Urinary bladder (tissue), 4 donors: Measurements from ENCODE around the gene SYDE2. TPM values are rescaled to one million over a fixed set of nuclear protein-coding genes. Genes with fewer than 3 reads are reported as not detected.
"Not testable (repeated sequence)": the region's sequence is repeated elsewhere in the genome, so short reads cannot be mapped to it uniquely, and the experiment has no call there.

Experiments used
- DNase-seq: peaks from one replicate; pipeline ENCODE4 v3.0.0-alpha.2; 2015; ENCODE audit errors: extremely low spot score
- H3K27ac ChIP-seq: one replicate; pipeline ENCODE4 v1.5.1; 2013; ENCODE audit warnings: low read depth, mild to moderate bottlenecking, moderate library complexity
- H3K36me3 ChIP-seq: one replicate; pipeline ENCODE4 v1.6.1; 2013; ENCODE audit warnings: mild to moderate bottlenecking, moderate library complexity; ENCODE audit not compliant: insufficient read depth
- H3K4me1 ChIP-seq: one replicate; pipeline ENCODE4 v1.6.1; 2013; ENCODE audit warnings: mild to moderate bottlenecking, moderate library complexity; ENCODE audit not compliant: insufficient read depth
- H3K4me3 ChIP-seq: one replicate; pipeline ENCODE4 v1.5.1; 2013; ENCODE audit warnings: low read depth, low read length
- WGBS: extraction: QIAGEN DNeasy Blood & Tissue Kit; methylation state at CpG from one replicate; pipeline ENCODE4 v1.1.7; 2013; 5-methylcytosine and 5-hydroxymethylcytosine counted together
- polyA plus RNA-seq: library from polyadenylated mRNA; stranded (reverse); fragments of 200-250 nt; gene quantifications from one replicate; pipeline ENCODE4 v1.2.3, GENCODE V29; 2013
- total RNA-seq: library from RNA; depleted of rRNA; stranded (reverse); fragments of >200 nt; gene quantifications from one replicate; pipeline ENCODE4 v1.2.3, GENCODE V29; 2014
- donor health status: healthy with polysubstance abuse.
- donor health status: healthy.

The SYDE2 gene
- total and polyA plus RNA-seq, 2 donors, result 6.7 to 54.0 TPM

DNA sequence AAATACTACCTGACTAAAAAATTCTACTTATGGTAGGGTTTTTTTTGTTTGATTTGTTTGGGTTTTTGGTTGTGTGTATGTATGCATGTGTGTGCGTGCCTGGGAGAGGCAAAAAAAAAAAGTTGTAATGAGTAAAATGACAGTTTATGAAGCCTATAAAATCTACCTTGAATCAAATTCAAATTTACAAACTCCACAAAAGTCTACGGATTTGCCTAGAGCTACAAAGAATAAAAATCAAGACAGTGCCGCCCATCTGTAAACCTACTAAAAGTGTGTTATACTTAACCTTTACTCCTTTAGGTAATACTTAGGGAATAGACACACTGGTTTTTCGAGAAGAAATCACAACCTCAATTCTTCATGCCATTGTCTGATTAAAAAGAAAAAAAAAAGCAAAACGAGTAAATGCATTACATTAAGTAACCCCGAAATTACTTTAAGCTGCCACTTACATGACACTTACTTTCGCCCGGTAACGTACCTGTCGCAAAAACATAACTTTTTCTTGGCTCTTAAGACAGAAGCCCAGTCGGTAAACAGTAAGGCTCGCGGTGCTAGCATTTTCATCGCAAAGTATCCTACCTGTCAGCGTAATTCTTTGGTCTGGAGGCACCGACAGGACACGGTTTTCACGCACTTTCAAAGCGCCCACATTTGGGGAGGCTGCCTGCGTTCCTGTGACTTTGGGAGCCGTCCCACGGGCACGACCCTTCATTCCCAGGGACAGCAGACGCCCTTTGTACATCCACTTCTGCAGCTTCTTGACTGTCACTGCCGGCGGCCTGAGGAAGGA is 951 bp downstream of the SYDE2 start:
- peak overlapping the region; percentile 61 for H3K4me3 ChIP-seq
- no peak for DNase-seq
- WGBS, result 7% methylated on average over 26 of the region's 26 CpGs
- peak overlapping the region; percentile 53 for H3K27ac ChIP-seq
- no peaks in the 10 kb centered on the region for H3K4me1 ChIP-seq
- no peaks in the 10 kb centered on the region for H3K36me3 ChIP-seq

DNA sequence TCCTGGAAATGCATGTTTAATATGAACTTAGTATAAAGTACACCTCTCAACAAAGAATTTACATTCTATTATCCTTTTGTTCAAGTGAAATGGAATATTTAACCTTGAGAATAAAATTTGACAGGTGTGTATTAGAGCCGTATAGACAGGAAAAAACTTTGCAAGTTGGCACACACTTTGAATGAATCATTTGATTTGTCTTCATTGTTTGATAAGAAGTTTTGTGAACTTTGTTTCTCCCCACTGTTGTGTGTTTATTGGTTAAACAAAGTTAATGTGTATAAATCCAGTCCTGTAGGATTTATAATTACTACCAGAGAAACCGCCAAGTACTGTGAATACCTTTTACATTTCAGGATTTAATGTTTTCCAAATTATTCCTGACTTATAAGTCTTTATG is 2.0 kb downstream of the SYDE2 start:
- Histone ChIP-seq H3K4me3 (no peak overlapping the region), H3K4me1 (no peaks in the 10 kb centered on the region), H3K36me3 (peaks cover 1% of the 10 kb centered on the region), H3K27ac (no peak overlapping the region)
- whole genome bisulfite sequencing, result 21% methylated on average over 2 of the region's 2 CpGs
- DNase-seq, result no peak

DNA sequence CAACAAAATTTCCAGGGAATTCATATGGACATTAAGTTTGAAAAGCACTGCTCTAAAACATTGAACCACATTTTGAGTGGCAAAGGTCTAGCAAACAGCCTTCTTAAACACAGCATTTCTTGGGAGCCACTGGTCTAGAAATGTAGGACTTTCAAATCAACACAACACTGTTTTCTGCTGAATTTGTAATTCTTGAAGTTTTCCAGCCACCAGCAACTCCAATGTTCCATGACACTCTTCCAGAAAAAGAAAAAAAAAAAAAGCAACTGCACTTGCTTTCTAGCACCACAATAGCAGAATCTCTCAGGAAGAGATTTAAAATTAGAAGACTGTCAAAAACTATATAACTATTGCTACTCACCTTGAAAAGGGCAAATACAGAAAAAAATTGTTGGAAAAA is 4.5 kb downstream of the SYDE2 start:
- DNase-seq, result no peak
- Histone ChIP-seq H3K36me3 (peaks cover 1% of the 10 kb centered on the region), H3K27ac (no peak overlapping the region), H3K4me1 (no peaks in the 10 kb centered on the region), H3K4me3 (no peak overlapping the region)

DNA sequence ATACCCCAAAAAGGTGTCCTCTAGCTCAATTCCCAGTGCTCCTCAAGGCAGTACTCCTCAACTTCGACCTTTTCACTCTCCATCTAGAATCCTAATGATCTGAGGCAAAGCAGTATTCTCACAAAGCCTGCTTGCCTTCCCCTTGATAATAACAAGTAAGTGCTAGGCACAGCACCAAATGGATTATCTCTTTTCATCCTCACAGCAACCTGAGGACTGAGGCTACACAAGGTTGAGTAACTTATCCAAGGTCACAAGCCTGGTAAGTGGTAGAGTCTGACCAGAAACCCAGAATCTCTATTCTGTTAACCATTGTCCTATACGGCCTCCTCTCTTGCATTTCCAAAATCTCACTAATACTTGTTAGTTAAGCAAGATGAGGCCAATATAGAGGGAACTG is 5.1 kb downstream of the SYDE2 start:
- peak overlapping the region; percentile 29 for H3K27ac ChIP-seq
- no peak overlapping the region for H3K4me3 ChIP-seq
- H3K36me3 ChIP-seq, result peaks cover 1% of the 10 kb centered on the region
- WGBS, result 41% methylated on average over 2 of the region's 2 CpGs
- H3K4me1 ChIP-seq, result no peaks in the 10 kb centered on the region
- no peak for DNase-seq

DNA sequence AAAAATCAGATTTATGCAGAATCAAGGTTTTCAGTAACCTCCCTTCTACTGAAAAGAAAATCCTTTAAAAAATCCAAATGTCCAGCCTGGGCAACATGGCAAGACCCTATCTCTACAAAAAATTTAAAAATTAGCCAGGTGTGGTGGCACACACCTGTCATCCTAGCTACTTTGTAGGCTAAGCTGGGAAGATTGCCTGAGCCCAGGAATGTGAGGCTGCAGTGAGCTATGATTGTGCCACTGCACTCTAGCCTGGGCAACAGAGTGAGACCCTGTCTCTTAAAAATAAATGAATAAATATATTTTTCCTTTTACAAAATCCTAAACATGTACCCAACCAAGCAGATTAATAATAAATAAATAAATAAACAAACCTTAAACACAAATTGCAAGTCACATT is 8.7 kb downstream of the SYDE2 start:
- H3K36me3 ChIP-seq, DNase-seq, H3K27ac ChIP-seq, H3K4me1 ChIP-seq, H3K4me3 ChIP-seq: not testable (repeated sequence)

DNA sequence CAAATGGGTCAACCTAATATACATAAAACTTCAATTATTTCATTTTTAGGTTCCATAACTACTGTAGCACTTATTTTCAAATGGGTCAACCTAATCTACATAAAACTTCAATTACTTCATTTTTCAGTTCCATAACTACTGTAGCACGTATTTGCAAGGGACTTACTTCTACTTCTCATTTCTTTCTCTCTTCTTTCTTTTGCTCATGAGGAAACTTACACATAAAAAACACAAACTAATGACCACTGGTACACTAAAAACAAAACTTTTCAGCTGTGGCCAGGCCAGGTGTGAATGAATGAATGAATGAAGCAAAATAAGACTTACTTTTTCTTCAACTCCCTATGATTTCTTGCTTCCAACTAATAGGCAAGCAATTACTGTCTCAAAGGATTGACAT is 11.7 kb downstream of the SYDE2 start:
- WGBS, result 60% methylated on average over 1 of the region's 1 CpG
- Histone ChIP-seq H3K27ac (no peak overlapping the region), H3K4me3 (no peak overlapping the region), H3K4me1 (no peaks in the 10 kb centered on the region), H3K36me3 (peaks cover 3% of the 10 kb centered on the region)
- DNase-seq, result no peak

DNA sequence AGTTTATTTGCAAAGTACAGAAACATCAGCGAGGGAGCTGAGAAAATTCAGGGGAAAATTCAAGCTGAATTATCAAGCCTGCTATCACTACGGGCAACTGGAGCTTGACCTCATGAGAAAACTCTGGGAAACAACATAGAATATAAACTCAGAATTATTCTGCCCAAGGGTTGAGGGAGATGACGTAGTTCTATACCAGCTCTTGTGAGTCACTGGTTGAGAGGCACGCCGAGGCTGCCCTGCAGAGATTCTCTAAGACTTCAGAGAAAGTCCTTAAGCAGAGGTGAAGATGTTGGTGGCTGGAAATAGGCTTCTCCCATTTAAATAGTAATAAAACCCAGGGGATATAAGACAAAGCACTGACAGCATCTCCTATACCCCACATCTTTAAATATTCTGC is 12.3 kb downstream of the SYDE2 start:
- peaks cover 3% of the 10 kb centered on the region for H3K36me3 ChIP-seq
- WGBS, result 68% methylated on average over 5 of the region's 5 CpGs
- DNase-seq, result no peak
- no peaks in the 10 kb centered on the region for H3K4me1 ChIP-seq
- no peak overlapping the region for H3K27ac ChIP-seq
- no peak overlapping the region for H3K4me3 ChIP-seq

DNA sequence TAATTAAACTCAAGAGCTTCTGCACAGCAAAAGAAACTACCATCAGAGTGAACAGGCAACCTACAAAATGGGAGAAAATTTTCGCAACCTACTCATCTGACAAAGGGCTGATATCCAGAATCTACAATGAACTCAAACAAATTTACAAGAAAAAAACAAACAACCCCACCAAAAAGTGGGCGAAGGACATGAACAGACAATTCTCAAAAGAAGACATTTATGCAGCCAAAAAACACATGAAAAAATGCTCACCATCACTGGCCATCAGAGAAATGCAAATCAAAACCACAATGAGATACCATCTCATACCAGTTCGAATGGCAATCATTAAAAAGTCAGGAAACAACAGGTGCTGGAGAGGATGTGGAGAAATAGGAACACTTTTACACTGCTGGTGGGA is 13.8 kb downstream of the SYDE2 start:
- H3K4me1 ChIP-seq, H3K27ac ChIP-seq, H3K4me3 ChIP-seq, DNase-seq, H3K36me3 ChIP-seq: not testable (repeated sequence)
- 91% methylated on average over 2 of the region's 3 CpGs for WGBS

DNA sequence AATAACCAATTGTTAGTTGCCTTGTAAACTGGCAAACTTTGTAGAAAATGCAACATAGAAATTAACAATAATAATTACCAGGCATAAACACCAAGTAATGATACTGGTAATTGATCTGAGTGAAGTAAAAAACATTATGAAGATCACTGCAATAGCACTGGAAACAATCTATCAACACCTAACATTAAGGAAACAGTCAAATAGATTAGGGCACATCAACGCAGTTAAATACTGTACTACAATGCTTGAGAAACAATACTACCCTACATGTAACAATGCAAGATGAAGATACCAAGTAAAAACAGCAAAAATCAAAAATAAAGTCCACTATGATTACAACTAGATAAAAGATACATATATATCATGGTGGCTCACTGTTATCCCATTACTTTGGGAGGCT is 16.6 kb downstream of the SYDE2 start:
- Histone ChIP-seq H3K27ac (no peak overlapping the region), H3K4me1 (no peaks in the 10 kb centered on the region), H3K36me3 (no peaks in the 10 kb centered on the region), H3K4me3 (no peak overlapping the region)
- WGBS, result 54% methylated on average over 1 of the region's 1 CpG
- DNase-seq, result no peak

DNA sequence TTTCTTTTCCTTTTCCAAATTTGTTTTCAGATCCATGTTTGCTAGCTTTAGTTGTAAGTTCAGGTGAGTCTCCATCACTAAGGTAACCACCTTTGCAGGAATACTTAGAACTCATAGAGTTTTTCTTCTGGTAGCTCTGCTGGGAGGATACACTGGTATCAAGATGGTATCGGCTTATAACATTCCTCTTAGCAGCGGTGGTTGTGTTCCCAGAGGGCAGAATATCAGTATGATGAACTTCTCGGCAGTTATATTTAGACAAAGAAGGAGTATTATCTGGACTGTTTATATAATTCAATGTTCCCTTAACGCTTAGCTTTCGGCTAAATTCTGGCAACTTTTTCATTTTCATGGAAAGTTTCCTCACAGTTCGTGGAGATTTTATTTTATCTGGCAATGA is 18.1 kb downstream of the SYDE2 start:
- no peak overlapping the region for H3K4me3 ChIP-seq
- no peaks in the 10 kb centered on the region for H3K36me3 ChIP-seq
- H3K4me1 ChIP-seq, result no peaks in the 10 kb centered on the region
- 26% methylated on average over 6 of the region's 6 CpGs for WGBS
- DNase-seq, result no peak
- H3K27ac ChIP-seq, result no peak overlapping the region

DNA sequence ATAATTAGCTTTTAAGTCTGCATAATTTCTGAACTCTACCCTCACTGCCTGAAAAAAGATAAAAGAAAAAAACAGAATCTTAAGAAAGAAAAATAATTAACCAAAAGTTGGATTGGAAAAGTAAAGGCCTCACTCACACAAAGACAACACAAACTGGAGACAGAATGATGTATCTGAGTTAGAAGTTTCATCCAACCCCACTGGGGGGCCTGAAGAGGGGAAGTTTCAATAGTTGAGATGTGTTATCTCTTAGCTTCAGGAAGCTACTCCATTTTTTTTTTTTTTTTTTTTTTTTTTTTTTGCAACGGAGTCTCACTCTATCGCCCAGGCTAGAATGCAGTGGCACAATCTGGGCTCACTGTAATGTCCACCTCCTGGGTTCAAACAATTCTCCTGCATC is 19.9 kb downstream of the SYDE2 start:
- H3K4me1 ChIP-seq, result no peaks in the 10 kb centered on the region
- H3K4me3 ChIP-seq, result no peak overlapping the region
- DNase-seq, result no peak
- H3K27ac ChIP-seq, result no peak overlapping the region
- WGBS, result 89% methylated on average over 2 of the region's 2 CpGs
- H3K36me3 ChIP-seq, result no peaks in the 10 kb centered on the region

DNA sequence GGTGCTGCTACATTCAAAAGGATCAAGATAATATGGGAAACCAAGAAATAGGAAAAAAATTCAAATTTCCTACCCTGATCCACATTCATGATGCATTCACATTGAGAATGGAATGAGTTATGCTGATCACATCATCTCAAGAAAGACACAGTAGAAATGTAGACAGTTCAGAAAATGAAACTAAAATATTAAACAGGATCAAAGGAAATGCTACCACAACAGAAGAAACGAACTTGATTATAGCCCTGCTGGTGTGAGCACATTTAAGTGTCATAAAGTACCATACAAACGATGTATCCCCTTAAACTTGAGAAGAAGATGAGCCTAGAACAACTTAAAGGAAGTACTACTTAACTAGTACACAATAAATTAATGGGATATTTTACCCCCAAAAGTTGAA is 21.3 kb downstream of the SYDE2 start:
- no peaks in the 10 kb centered on the region for H3K36me3 ChIP-seq
- no peak overlapping the region for H3K27ac ChIP-seq
- WGBS, result 60% methylated on average over 2 of the region's 2 CpGs
- no peak overlapping the region for H3K4me3 ChIP-seq
- H3K4me1 ChIP-seq, result no peaks in the 10 kb centered on the region
- DNase-seq, result no peak

DNA sequence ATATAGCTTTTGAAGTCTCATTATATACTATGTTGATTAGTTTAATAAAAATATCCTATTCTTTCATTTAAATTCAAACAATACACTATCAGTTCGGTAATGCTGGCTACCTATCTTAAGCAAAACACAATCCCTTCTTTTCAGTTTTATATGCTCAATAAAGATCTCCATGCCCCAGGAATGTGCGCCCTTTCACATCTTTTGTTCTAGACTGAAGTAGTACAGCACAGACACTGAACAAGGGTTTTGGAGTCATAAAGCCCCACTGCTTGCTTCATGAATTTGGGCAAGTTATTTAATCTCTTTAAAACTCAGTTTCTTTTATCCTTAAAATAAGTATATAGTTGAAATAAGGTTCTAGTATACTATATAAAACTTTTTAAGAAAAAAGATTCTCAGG is 22.4 kb downstream of the SYDE2 start:
- no peak for DNase-seq
- H3K4me1 ChIP-seq, result no peaks in the 10 kb centered on the region
- no peak overlapping the region for H3K27ac ChIP-seq
- H3K4me3 ChIP-seq, result no peak overlapping the region
- H3K36me3 ChIP-seq, result no peaks in the 10 kb centered on the region
- 94% methylated on average over 2 of the region's 2 CpGs for WGBS

DNA sequence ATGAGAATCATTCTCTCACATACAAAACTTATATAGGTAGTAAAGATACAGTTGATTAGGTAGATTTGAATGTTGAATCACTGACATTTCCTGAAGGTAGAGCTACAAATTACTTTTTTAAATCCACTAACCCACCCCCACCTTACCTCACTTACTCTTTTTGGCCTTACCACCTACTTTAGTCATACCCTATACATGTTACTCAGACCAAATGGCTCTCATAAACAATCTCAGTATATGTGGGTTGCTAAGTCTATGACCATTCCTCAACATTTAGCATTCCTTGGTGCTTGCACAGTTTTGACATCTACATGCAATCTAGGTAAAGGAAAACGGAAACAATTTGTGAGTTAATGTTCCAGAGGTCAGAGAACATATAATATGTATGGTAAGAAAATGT is 26.3 kb downstream of the SYDE2 start:
- 93% methylated on average over 1 of the region's 1 CpG for WGBS
- H3K4me3 ChIP-seq, result no peak overlapping the region
- no peaks in the 10 kb centered on the region for H3K36me3 ChIP-seq
- no peaks in the 10 kb centered on the region for H3K4me1 ChIP-seq
- no peak overlapping the region for H3K27ac ChIP-seq
- no peak for DNase-seq
